Neuronal stem cell (in vitro differentiated cells): ENCODE results near the gene SP4.
A peak's percentile ranks its signal among the peaks of the same experiment; 100 is the strongest.

Experiments
- DNase-seq: peaks from one replicate; pipeline ENCODE4 v3.0.0-alpha.2; 2013; ENCODE audit warnings: low spot score
- H2AFZ ChIP-seq: one replicate; pipeline ENCODE4 v1.6.1; 2013; ENCODE audit warnings: mild to moderate bottlenecking, low read length, inconsistent platforms
- H2AK5ac ChIP-seq: 2 replicates; pipeline ENCODE4 v1.6.1; 2013; ENCODE audit warnings: low read depth, mild to moderate bottlenecking, inconsistent platforms, low read length, moderate library complexity, mixed read lengths
- H2BK120ac ChIP-seq: 2 replicates; pipeline ENCODE4 v1.6.1; 2013; ENCODE audit warnings: low read depth, mild to moderate bottlenecking, inconsistent platforms, low read length, moderate library complexity, mixed read lengths
- H2BK12ac ChIP-seq: one replicate; pipeline ENCODE4 v1.6.1; 2013; ENCODE audit warnings: low read length, inconsistent platforms
- H2BK15ac ChIP-seq: 2 replicates; pipeline ENCODE4 v1.6.1; 2013; ENCODE audit warnings: mild to moderate bottlenecking, low read length, inconsistent platforms, mixed read lengths
- H2BK5ac ChIP-seq: one replicate; pipeline ENCODE4 v1.6.1; 2013; ENCODE audit warnings: inconsistent platforms, mild to moderate bottlenecking, low read length, moderate library complexity
- H3K14ac ChIP-seq: one replicate; pipeline ENCODE4 v1.6.1; 2013; ENCODE audit warnings: low read length, inconsistent platforms
- H3K18ac ChIP-seq: 2 replicates; pipeline ENCODE4 v1.6.1; 2013; ENCODE audit warnings: low read length, inconsistent platforms
- H3K23ac ChIP-seq: 2 replicates; pipeline ENCODE4 v1.6.1; 2013; ENCODE audit warnings: low read depth, mild to moderate bottlenecking, mixed read lengths, low read length, inconsistent platforms; ENCODE audit not compliant: poor library complexity
- H3K27ac ChIP-seq: replicated peaks from 3 replicates; pipeline ENCODE4 v1.5.1; 2013; ENCODE audit warnings: low read length, inconsistent platforms
- H3K27me3 ChIP-seq, 3 experiments: 2 replicates each; pipeline ENCODE4 v1.6.1; 2013; ENCODE audit warnings: low read length in 3 of 3, mild to moderate bottlenecking in 2 of 3, inconsistent platforms in 1 of 3, low read depth in 1 of 3, mixed read lengths in 1 of 3, moderate library complexity in 1 of 3; ENCODE audit not compliant: control insufficient read depth in 3 of 3, insufficient read depth in 3 of 3
- H3K36me3 ChIP-seq, 2 donors: replicated peaks in 1 of 2; 2 replicates each; pipeline ENCODE4 v1.6.1; 2013; ENCODE audit warnings: low read length in 2 of 2; ENCODE audit not compliant: control insufficient read depth in 2 of 2, insufficient read depth in 2 of 2
- H3K4ac ChIP-seq: 2 replicates; pipeline ENCODE4 v1.6.1; 2013; ENCODE audit warnings: inconsistent platforms, mild to moderate bottlenecking, low read length, moderate library complexity
- H3K4me1 ChIP-seq, 2 donors: 1 replicate in 1 of 2; 2 replicates in 1 of 2; pipeline ENCODE4 v1.6.1; 2013; ENCODE audit warnings: low read length in 2 of 2, low read depth in 1 of 2; ENCODE audit not compliant: control insufficient read depth in 2 of 2, insufficient read depth in 1 of 2
- H3K4me2 ChIP-seq: one replicate; pipeline ENCODE4 v1.6.1; 2013; ENCODE audit warnings: mild to moderate bottlenecking, low read length, inconsistent platforms; ENCODE audit not compliant: insufficient read depth, poor library complexity, severe bottlenecking
- H3K4me3 ChIP-seq, 2 donors: 2 replicates each; pipeline ENCODE4 v1.5.1; 2013; ENCODE audit warnings: low read length in 2 of 2, mild to moderate bottlenecking in 2 of 2, inconsistent platforms in 1 of 2, moderate library complexity in 1 of 2
- H3K79me1 ChIP-seq: one replicate; pipeline ENCODE4 v1.6.1; 2013; ENCODE audit warnings: low read depth, mild to moderate bottlenecking, inconsistent platforms, low read length, moderate library complexity
- H3K9ac ChIP-seq: one replicate; pipeline ENCODE4 v1.6.1; 2013; ENCODE audit warnings: mild to moderate bottlenecking, low read depth, low read length, inconsistent platforms; ENCODE audit not compliant: poor library complexity
- H3K9me3 ChIP-seq, 2 donors: replicated peaks in 1 of 2; 2 replicates each; pipeline versions ENCODE3 to v1.6.1; 2013; ENCODE audit warnings: low read length in 2 of 2, mild to moderate bottlenecking in 2 of 2, inconsistent platforms in 1 of 2, low read depth in 1 of 2, mixed read lengths in 1 of 2, moderate library complexity in 1 of 2; ENCODE audit not compliant: control insufficient read depth in 2 of 2, insufficient read depth in 1 of 2
- H4K8ac ChIP-seq: one replicate; pipeline ENCODE4 v1.6.1; 2013; ENCODE audit warnings: low read depth, mild to moderate bottlenecking, inconsistent platforms, low read length, moderate library complexity
- H4K91ac ChIP-seq: one replicate; pipeline ENCODE4 v1.6.1; 2013; ENCODE audit warnings: low read length, low read depth, mild to moderate bottlenecking, inconsistent platforms; ENCODE audit not compliant: poor library complexity
- WGBS, 2 donors: extraction: QIAGEN DNeasy Blood & Tissue Kit; methylation state at CpG; one replicate each; pipeline ENCODE4 v1.1.7; 2013; ENCODE audit warnings: missing lambda C conversion rate in 2 of 2, mixed read lengths in 1 of 2; ENCODE audit not compliant: insufficient read length in 2 of 2, insufficient replicate concordance in 1 of 2; ENCODE audit errors: extremely low coverage in 2 of 2; 5-methylcytosine and 5-hydroxymethylcytosine counted together

The SP4 gene

DNA sequence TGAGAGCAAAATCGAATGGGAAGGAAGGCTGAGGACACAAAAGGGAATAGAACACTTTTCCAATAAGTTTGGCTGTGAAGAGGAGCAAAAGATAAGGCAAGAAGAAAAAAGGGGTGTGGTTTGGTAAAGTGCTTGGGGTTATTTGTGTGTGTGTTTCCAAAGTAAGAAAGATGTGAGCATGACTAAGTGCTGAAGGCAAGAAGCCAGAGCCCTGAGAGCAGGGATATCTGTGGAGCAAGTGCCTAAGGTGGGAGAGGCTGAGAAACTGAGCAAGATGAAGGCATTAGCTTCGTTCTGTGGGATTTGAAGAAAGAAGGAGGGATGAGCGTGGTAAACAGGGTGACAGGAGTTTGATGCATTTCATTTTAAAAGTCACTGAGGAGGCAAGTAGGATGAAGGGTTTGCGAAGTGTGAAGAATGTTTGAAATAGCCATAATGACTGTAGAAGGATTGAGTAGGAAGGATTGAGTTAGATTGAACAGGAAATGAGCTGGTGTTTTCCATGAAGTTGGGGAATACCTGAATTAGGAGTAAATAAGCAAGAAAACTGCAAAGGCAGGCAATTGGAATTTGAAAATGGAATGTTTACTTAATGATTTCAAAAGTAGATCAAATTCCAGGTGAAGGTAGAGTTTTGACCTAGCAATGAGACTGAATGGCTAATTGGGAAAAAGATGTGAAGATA lies 19.9 kb upstream of the SP4 start:
- Histone ChIP-seq H3K27me3 (peaks cover 0 to 6% (median 0%) of the 10 kb centered on the region in 3 experiments), H3K18ac (no peak overlapping the region), H3K4me2 (no peak overlapping the region), H2BK15ac (no peak overlapping the region), H2AK5ac (no peak overlapping the region), H2BK5ac (no peak overlapping the region), H3K4me3 (no peak overlapping the region), H3K9me3 (no peaks in the 10 kb centered on the region), H3K79me1 (no peaks in the 10 kb centered on the region), H2BK120ac (no peak overlapping the region), H3K9ac (no peak overlapping the region), H3K4me1 (no peaks in the 10 kb centered on the region), H3K23ac (no peak overlapping the region), H3K4ac (no peak overlapping the region), H3K14ac (no peak overlapping the region), H3K27ac (no peak overlapping the region), H2AFZ (no peak overlapping the region), H4K91ac (no peak overlapping the region), H3K36me3 (no peaks in the 10 kb centered on the region), H4K8ac (no peak overlapping the region), H2BK12ac (no peak overlapping the region)
- WGBS, 2 donors, result 100% methylated on average over 1 of the region's 4 CpGs
- DNase-seq, result no peak

DNA sequence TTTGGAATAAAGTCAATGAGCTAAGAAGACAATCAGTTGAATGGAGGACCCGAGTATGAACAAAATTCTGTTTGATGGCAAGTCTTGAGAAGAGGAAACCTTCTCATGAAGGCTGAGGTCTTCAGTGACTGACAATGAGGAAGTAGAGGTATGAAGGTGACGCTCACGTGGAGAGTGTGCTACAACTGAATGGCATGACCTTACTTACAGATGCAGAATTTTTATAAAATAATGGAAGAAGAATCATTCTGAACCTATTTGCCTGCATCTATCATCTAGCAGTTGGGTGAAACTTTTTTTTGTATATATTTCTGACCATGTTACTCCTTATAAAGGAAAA lies 19.4 kb upstream of the SP4 start:
- Histone ChIP-seq H4K91ac (no peak overlapping the region), H3K9ac (no peak overlapping the region), H3K18ac (no peak overlapping the region), H3K14ac (no peak overlapping the region), H2BK15ac (no peak overlapping the region), H3K4me2 (no peak overlapping the region), H3K23ac (no peak overlapping the region), H2AK5ac (no peak overlapping the region), H3K4me3 (no peak overlapping the region), H2BK12ac (no peak overlapping the region), H3K79me1 (no peaks in the 10 kb centered on the region), H2BK120ac (no peak overlapping the region), H3K36me3 (no peaks in the 10 kb centered on the region), H2BK5ac (no peak overlapping the region), H2AFZ (no peak overlapping the region), H3K27ac (no peak overlapping the region), H4K8ac (no peak overlapping the region), H3K27me3 (peaks cover 0 to 6% (median 0%) of the 10 kb centered on the region in 3 experiments), H3K4ac (no peak overlapping the region), H3K9me3 (no peaks in the 10 kb centered on the region), H3K4me1 (no peaks in the 10 kb centered on the region)
- DNase-seq, result no peak
- no CpG with 5 or more reads among the region's 3 CpGs for WGBS, 2 donors

DNA sequence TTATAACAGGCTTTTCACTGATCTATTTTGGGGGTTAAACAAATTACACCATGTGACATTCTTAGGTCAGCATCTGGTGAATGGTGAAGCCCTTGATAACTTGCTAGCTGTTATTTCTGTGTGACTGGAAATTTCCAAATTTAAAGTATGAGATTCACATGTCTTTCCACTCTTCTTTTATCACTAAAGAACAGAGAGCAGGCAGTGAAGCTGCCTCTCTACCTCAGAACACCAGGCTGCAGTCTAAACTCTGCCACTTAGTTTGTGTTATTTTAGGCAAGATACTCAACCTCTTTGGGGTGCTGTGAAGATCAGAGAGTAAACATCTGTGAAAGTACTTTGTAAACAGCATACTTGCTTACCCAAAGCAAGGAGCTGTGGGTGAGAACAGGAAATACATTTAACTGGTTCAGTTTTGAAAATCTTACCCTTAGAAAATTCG lies 15.5 kb upstream of the SP4 start:
- Histone ChIP-seq H3K4me1 (no peaks in the 10 kb centered on the region), H4K8ac (no peak overlapping the region), H3K4me2 (no peak overlapping the region), H2AK5ac (no peak overlapping the region), H3K14ac (no peak overlapping the region), H3K9me3 (no peaks in the 10 kb centered on the region), H3K4ac (no peak overlapping the region), H3K27ac (no peak overlapping the region), H3K18ac (no peak overlapping the region), H2BK12ac (no peak overlapping the region), H3K36me3 (no peaks in the 10 kb centered on the region), H2AFZ (peak overlapping the region; percentile 31), H2BK5ac (no peak overlapping the region), H3K23ac (no peak overlapping the region), H2BK15ac (no peak overlapping the region), H2BK120ac (no peak overlapping the region), H3K4me3 (no peak overlapping the region), H3K79me1 (no peaks in the 10 kb centered on the region), H4K91ac (no peak overlapping the region), H3K9ac (no peak overlapping the region), H3K27me3 (peaks cover 0 to 13% (median 0%) of the 10 kb centered on the region in 3 experiments)
- DNase-seq, result no peak
- no CpG with 5 or more reads among the region's 1 CpG for WGBS, 2 donors

DNA sequence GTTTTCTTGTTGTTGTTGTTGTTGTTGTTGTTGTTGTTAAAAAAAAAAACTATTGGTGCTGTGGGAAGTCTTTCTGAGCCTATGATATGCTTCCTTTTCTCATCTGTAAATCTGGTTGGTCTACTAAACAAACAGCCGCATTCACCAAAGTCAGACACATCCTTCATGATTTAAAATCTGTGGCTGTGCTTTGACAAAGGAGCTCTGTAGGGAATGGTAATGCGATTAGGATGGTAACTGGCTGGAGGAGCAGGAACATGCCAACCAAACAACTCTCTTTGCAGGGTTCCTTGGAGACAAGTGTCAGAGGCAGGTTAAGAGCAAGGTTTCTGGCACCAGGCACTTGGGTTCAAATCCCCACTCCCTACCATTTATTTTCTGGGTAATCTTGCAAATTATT lies 14.9 kb upstream of the SP4 start:
- no peak overlapping the region for H2AK5ac ChIP-seq
- H3K79me1 ChIP-seq, result no peaks in the 10 kb centered on the region
- DNase-seq, result no peak
- H2BK5ac ChIP-seq, result no peak overlapping the region
- H4K8ac ChIP-seq, result no peak overlapping the region
- no peak overlapping the region for H3K14ac ChIP-seq
- H3K27me3 ChIP-seq, result peaks cover 0 to 16% (median 0%) of the 10 kb centered on the region in 3 experiments
- no peaks in the 10 kb centered on the region for H3K4me1 ChIP-seq
- no peak overlapping the region for H3K23ac ChIP-seq
- no peak overlapping the region for H3K9ac ChIP-seq
- no peak overlapping the region for H2BK120ac ChIP-seq
- no peak overlapping the region for H3K4ac ChIP-seq
- no peak overlapping the region for H2AFZ ChIP-seq
- H3K18ac ChIP-seq, result no peak overlapping the region
- no peak overlapping the region for H3K27ac ChIP-seq
- WGBS, 2 donors, result no CpG with 5 or more reads among the region's 2 CpGs
- H4K91ac ChIP-seq, result no peak overlapping the region
- no peak overlapping the region for H2BK12ac ChIP-seq
- no peaks in the 10 kb centered on the region for H3K9me3 ChIP-seq
- no peak overlapping the region for H3K4me3 ChIP-seq
- H3K36me3 ChIP-seq, result no peaks in the 10 kb centered on the region
- H3K4me2 ChIP-seq, result no peak overlapping the region
- no peak overlapping the region for H2BK15ac ChIP-seq
